HG03196 (cell line): ENCODE measurements around the gene ERCC8.
A peak's percentile ranks its signal among the peaks of the same experiment; 100 is the strongest.

Experiments used
- ATAC-seq: cut with Tn5 transposase; IDR thresholded peaks from one replicate; pipeline ENCODE4 v1.9.1; 2021; ENCODE audit not compliant: unreplicated experiment

ERCC8 gene

DNA sequence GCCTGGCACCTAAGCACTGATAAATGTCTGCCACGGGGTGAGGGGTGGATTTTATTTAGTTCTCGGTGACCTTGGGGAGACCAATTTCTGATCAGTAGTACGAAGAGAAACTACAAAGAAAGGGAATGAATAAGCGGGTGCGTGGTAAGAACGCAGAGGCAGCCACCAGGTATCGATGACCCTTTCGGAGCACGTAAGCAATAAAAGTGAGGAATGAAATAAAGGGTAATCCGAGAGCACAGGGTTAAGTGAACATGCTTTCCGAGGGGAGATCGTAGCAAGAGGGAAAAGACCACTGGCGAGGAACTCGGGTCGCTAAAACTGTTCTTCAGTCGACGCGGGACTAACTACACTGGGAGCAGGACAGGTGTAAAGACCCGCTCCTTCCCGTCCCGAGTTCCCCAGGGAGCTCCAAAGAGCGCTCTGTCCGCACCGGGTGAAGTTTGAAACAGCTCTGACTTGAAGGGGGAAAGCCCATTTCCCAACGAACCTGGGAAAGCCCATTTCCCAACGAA, 101.9 kb downstream of the ERCC8 start:
- ATAC-seq: no peak

DNA sequence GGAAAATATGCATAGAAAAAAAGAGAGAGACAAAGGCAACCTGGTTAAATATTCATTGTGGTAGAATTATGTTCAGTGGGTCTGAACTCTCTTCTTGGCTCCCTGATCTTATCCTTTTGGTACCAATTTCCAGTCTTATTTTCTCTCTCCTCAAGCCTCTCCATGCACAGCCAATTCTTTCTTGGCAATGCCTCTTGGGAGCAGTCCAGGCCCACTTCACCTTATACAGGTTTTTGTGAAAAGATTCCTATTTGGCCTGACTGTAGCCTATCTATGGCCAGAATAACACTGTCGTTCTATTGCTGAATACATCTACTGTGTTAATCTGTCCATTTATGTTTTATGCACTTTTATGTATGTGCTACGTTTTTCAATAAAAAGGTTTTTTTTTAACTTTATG, 103.5 kb downstream of the ERCC8 start:
- ATAC-seq: no peak

DNA sequence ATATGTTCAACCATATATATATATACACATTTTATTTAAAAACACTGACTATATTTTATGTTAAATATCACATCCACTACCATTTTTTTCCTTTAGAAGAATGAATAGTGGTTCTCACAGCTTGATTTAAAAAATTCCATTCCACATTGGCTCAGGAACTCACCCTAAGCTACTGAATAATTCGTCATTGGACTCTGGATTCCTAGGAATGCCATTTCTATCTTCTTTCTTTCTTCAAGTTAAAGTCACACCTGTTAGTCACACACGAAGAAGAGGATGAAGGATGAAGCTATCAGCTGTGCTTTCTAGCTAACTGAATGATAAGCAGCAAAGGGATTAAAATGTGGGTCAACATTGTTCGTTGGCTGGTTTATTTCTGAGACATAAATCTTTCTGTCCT, 108.7 kb downstream of the ERCC8 start:
- no peak for ATAC-seq

DNA sequence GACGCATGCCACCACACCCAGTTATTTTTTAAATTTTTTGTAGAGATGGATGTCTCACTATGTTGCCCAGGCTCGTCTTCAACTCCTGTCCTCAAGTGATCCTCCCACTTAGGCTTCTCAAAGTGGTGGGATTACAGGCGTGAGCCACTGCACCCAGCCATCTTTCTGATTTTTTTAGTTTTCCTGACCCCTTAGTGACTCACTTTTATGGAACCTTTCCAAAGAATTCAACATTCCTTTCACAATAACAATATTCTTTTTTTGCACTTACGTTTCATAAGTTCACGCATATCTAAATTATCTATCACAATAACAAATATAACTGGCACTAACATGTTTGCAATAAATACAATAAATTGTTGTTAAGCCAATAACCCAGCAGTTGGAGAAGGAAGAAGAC, 109.3 kb downstream of the ERCC8 start:
- ATAC-seq: no peak

DNA sequence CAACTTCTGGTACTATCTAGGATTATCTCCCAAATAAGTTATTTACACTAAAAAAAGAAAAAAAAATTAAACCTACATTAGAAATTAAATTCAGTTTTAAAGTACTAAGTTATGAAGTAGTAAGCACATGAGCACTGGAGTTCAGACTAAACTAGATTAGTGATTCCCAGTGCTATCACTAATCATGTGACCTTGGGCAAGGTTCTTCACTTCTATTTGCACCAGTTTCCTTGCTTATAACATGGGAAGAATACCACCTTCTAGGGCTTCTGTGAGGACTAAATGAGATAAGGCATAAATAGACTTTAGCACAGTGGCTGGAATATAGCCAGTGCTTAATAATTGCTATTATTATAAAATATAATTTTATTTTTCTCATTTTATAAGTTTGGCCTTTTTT, 111.3 kb downstream of the ERCC8 start:
- no peak for ATAC-seq

DNA sequence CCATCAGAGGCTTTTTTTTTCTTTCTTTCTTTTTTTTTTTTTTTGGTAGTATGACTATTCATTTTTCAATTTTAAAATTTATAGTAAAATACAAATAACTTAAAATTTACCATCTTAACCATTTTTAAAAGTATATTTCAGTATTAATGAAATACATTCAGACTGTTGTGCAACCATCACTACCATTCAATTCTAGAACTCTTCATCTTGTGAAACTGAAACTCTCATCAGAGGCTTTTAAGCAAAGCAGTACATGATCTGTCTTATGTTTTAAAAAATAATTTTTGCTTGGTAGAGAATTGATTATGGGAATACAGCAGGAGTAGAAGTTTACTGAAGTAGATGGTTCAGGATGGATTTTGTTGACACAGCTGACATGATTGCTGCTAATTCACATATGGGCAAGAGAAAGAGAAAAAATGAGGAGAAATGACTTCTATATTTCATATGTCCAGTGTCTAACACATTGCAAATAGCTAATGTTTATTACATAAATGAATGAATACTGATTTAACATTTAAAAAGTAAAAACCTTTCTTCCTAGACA, 114.2 kb downstream of the ERCC8 start:
- ATAC-seq: peak; percentile 41

DNA sequence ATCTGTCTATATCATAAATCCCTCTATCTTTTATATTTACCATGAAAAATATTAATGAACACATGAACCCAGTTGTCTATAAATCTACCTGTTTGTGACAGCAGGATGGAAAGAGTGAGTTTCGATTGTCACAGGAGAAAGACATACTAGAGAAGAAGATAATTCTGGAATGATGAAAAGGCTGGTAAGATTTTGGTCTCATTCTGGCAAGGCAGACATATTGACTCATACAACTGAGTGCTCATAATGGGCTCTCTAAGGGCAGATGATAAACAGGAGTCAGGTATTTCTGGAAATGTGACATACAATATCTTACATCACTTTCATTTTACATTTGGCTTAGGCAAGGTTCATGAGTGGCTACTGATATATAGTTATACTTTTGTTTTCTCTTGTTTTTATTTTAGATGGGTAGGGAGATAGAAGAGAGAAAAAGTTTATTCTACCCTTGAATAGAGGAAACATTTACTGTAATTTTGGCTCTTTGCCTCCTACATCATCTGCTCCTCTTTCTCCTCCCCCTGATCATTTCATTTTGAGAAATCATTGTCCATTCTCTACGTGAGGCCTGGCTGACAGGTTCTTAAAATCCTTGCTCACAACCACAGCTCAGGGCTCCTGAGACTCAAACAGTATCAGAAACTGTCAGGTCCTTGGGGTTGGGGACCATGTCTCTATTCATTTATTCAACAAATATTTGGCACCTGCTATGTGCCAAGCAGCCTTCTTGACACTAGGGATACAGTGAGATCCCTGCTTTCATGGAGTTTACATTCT, 115.2 kb downstream of the ERCC8 start:
- ATAC-seq: no peak

DNA sequence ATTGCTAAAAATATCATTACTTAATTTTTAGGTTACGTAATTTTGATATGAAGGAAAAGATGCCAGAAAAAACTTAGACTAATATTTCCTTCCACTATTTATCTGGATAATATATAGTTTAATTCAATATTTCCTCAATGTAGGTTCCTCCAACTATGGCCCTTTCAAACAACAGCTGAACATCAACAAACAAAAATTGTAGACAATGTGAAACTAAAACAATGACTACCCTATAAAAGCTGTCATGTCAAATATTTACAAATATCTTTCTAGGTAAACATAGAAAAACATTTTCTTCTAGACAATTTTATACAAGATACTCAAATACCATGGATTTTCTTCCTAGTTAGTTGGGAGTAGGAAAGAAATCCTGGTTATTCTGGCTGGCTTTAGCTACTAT, 117.7 kb downstream of the ERCC8 start:
- no peak for ATAC-seq

DNA sequence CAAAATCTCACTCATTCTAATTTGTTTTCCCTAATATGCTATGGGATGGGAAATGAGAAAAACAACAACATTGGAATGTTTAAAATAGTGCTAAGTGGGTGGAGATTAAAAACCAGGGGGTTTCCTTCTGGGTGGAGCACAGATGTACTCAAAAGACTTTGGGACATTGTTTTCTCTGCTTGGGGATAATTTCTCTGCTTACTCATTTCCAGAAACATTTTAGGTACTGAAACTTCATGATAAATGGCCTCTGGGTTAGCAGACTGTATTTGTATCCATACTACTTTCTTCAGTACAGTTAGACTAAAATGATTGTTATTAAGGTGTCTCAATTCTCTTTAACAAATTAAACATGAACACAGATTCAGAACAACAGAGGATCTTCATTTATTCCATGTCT, 118.2 kb downstream of the ERCC8 start:
- peak; percentile 75 for ATAC-seq
